ENCODE measurements around the gene GNB5. TPM values are rescaled to one million over a fixed set of nuclear protein-coding genes. Genes with fewer than 3 reads are reported as not detected.

Gene GNB5
- total and polyA plus RNA-seq, 2 of the 13 experiments (the other 11 are each of a cell fraction or from before 2014, with no cell fraction given), result 13.7 to 14.4 TPM

DNA sequence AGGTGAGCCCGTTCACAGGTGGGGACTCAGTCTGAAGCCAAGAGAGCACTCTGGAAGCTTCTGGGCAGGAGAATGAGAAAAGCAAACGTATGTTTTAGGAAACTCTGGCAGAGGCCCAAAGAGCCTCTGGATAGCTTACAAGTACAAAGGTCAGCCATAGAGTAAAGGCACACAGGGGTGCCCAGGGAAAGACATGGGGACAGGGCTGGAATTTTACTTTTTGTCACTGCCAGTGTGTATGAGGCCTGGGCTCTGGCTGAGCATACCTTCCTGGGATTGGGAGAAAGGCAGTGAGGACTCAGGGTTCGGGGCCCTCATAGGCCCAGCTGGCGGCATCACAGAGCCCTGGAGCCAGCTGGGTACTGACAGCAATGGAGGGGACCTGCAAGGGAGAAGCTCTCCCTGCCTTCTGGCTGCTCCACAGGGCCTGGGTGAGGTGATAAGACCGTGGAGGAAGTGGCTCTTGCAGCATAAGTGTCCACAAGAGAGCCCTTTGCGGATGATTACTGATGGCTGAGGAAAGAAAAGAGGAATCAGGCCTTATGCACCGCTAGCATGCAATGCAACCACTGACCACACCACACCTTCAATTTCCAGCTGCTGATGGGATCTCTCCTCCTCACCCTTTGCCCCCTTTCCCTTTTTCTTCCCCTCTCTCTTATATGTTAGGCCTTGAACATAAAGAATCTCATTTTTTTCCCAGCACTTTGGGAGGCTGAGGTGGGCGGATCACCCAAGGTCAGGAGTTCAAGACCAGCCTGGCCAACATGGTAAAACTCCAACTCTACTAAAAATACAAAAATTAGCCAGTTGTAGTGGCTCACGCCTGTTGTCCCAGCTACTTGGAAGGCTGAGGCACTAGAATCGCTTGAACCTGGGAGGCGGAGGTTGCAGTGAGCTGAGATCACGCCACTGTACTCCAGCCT is 53.5 kb downstream of the GNB5 start (continued):
- TF ChIP-seq DDIT3 (CRISPR knock-in tag; IDR thresholded peaks at IDR 0.05) (no peak), EHMT2 (IDR thresholded peaks at IDR 0.05; ENCODE audit: borderline replicate concordance, low read depth, low read length) (no peak), ZNF792 (CRISPR knock-in tag; IDR thresholded peaks at IDR 0.05) (no peak), DR1 (CRISPR knock-in tag; IDR thresholded peaks at IDR 0.05) (no peak), CENPBD1 (CRISPR knock-in tag; IDR thresholded peaks at IDR 0.05; ENCODE audit: borderline replicate concordance, low read depth) (0 out of 2 replicates have a peak, but pooled peaks have one; percentile 29), ARID3A (IDR thresholded peaks at IDR 0.05; ENCODE audit: low read depth, low read length) (no peak), ETV5 (CRISPR knock-in tag; IDR thresholded peaks at IDR 0.05; ENCODE audit: borderline replicate concordance) (peak; percentile 17; the same call in 1 of the 2 replicates), AFF4 (CRISPR knock-in tag; IDR thresholded peaks at IDR 0.05) (no peak), ZNF883 (CRISPR knock-in tag; IDR thresholded peaks at IDR 0.05; ENCODE audit: not compliant biosample characterization) (no peak), MYC (CRISPR knock-in tag; IDR thresholded peaks at IDR 0.05; ENCODE audit: borderline replicate concordance) (peak; percentile 48; the same call in 1 of the 2 replicates), SAP130 (CRISPR knock-in tag; IDR thresholded peaks at IDR 0.05; ENCODE audit: low read depth) (peak; percentile 27; the same call in 1 of the 2 replicates), TFDP2 (CRISPR knock-in tag; IDR thresholded peaks at IDR 0.05) (no peak; the same call in 1 of the 2 replicates), CBX5 (CRISPR knock-in tag; IDR thresholded peaks at IDR 0.05; ENCODE audit: borderline replicate concordance) (no peak)
- TF ChIP-seq, protein P1, sequence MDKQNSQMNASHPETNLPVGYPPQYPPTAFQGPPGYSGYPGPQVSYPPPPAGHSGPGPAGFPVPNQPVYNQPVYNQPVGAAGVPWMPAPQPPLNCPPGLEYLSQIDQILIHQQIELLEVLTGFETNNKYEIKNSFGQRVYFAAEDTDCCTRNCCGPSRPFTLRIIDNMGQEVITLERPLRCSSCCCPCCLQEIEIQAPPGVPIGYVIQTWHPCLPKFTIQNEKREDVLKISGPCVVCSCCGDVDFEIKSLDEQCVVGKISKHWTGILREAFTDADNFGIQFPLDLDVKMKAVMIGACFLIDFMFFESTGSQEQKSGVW (CRISPR knock-in tag; IDR thresholded peaks at IDR 0.05; ENCODE audit: borderline replicate concordance), result no peak
- TF ChIP-seq, protein P2, sequence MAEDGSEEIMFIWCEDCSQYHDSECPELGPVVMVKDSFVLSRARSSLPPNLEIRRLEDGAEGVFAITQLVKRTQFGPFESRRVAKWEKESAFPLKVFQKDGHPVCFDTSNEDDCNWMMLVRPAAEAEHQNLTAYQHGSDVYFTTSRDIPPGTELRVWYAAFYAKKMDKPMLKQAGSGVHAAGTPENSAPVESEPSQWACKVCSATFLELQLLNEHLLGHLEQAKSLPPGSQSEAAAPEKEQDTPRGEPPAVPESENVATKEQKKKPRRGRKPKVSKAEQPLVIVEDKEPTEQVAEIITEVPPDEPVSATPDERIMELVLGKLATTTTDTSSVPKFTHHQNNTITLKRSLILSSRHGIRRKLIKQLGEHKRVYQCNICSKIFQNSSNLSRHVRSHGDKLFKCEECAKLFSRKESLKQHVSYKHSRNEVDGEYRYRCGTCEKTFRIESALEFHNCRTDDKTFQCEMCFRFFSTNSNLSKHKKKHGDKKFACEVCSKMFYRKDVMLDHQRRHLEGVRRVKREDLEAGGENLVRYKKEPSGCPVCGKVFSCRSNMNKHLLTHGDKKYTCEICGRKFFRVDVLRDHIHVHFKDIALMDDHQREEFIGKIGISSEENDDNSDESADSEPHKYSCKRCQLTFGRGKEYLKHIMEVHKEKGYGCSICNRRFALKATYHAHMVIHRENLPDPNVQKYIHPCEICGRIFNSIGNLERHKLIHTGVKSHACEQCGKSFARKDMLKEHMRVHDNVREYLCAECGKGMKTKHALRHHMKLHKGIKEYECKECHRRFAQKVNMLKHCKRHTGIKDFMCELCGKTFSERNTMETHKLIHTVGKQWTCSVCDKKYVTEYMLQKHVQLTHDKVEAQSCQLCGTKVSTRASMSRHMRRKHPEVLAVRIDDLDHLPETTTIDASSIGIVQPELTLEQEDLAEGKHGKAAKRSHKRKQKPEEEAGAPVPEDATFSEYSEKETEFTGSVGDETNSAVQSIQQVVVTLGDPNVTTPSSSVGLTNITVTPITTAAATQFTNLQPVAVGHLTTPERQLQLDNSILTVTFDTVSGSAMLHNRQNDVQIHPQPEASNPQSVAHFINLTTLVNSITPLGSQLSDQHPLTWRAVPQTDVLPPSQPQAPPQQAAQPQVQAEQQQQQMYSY (CRISPR knock-in tag; IDR thresholded peaks at IDR 0.05), result no peak

All from HepG2 (cell line).